ENCODE measurements around the gene INTS3.
"Not testable (repeated sequence)": the region's sequence is repeated elsewhere in the genome, so short reads cannot be mapped to it uniquely, and the experiment has no call there.

The INTS3 gene

DNA sequence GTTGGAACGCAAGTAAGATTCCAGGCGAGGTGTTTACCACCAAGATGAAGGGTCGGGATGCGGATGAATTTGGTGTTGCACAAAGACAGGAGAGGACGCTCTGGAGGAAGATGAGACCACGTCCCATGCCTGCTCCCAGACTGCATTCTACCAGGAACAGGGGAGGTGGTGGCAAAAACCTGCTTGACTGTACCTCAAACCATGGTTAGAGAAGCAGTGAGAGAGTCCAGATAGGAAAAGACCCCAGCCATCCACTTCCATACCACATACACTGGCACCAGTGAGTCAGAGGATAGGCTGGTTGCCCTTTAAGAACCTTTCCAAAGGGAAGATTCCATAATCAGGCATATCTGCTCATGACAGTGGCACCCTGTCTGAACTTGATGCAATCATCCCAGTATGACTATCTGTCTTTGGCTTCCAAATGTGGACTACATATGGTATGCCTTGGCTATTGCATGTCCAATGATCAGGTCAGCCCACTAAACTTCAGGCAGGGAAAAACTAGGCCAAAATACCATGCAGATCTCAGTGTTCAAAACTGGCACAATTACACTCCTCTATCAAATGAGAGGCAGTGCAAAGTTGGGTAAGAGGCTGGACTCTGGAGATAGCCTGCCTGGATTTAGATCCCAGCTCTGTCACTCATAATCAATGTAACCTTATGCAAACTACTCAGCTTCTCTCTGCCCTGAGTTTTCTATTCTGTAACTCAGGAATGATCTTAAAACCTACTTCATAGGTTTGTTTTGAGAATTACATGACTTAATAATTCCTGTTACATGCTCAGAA is 28.7 kb upstream of the INTS3 start:
- DNase-seq (ENCODE audit: low read depth) = no peak

GRCh38 chr1:153699768-153700167 is 28.1 kb upstream of the INTS3 start:
- DNase-seq (ENCODE audit: low read depth) = no peak

DNA sequence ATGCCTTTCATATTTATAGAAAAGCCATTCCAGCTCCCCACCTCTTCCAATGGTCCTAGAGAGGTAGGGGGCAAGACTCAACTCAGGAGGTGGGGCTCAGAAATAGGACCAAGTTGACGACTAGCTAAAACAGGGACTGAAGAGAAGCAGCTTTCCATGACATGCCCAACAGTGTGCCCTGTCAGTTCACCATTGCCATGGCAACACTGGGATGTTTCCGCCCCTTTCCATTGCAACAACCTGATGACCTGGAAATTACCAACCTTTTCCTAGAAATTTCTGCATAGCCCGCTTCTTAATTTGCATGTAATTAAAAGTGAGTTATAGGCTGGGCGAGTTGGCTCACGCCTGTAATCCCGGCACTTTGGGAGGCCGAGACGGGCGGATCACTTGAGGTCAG is 22.4 kb upstream of the INTS3 start:
- DNase-seq (ENCODE audit: low read depth) = no peak

GRCh38 chr1:153711026-153711425 is 16.8 kb upstream of the INTS3 start:
- DNase-seq (ENCODE audit: low read depth) = no peak

- DNase-seq (ENCODE audit: low read depth) = not testable (repeated sequence)
These were observed 11.6 kb upstream of the INTS3 start for GRCh38 chr1:153716211-153716610.

GRCh38 chr1:153717330-153717729 is 10.5 kb upstream of the INTS3 start:
- DNase-seq (ENCODE audit: low read depth) = no peak

GRCh38 chr1:153723687-153724086 is 4.2 kb upstream of the INTS3 start:
- no peak for DNase-seq (ENCODE audit: low read depth)

DNA sequence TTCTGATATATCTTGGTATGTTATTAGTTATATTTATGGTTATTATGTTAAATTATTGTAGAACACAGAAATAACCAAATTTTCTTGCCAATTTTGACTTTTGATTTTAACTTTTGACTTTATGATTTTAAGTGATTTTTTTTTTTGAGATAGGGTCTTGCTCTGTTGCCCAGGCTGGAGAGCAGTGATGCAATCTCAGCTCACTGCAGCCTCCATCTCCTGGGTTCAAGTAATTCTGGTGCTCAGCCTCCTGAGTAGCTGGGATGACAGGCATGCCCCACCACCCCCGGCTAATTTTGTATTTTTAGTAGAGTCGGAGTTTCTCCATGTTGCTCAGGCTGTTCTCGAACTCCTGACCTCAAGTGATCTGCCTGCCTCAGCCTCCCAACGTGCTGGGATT is 3.2 kb upstream of the INTS3 start:
- not testable (repeated sequence) for DNase-seq (ENCODE audit: low read depth)

DNA sequence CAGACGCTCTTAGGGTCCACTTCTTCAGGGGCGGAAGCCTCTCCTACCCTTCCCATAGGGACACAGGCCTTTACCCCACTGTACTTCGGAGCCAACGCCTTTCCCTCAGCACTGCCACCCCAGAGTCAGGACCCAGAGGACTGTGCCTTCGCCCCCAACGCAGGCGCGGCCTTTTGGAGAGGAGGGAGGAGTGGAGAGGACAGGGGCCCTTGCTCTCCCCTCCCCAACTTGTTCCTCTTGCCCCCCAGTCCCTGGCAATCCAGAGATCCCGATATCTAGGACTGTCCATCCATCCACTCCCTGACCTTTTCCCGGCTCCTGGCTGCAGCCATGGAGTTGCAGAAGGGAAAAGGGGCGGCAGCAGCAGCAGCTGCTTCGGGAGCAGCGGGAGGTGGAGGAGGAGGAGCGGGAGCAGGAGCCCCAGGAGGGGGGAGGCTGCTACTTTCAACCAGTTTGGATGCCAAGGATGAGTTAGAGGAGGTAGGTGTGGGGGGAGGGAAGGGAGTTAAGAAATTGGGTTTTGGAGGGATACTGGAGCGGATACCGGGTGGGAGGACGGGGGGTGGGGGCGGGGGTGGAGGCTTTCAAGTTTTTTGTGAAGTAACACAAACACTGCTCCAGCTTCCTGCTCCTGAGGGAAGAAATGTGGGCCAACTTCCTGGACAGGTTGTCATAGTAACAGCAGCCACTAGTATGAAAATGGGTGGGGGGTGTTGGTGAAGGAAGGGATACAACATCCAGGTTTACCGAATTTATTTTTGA is 636 bp downstream of the INTS3 start:
- peak; percentile 7 for DNase-seq (ENCODE audit: low read depth)

- no peak for DNase-seq (ENCODE audit: low read depth)
These were observed 2.7 kb downstream of the INTS3 start for GRCh38 chr1:153730468-153730988.

- DNase-seq (ENCODE audit: low read depth) = no peak
These were observed 6.1 kb downstream of the INTS3 start for GRCh38 chr1:153733970-153734369.

- DNase-seq (ENCODE audit: low read depth) = no peak
These were observed 6.7 kb downstream of the INTS3 start for GRCh38 chr1:153734396-153735089.

DNA sequence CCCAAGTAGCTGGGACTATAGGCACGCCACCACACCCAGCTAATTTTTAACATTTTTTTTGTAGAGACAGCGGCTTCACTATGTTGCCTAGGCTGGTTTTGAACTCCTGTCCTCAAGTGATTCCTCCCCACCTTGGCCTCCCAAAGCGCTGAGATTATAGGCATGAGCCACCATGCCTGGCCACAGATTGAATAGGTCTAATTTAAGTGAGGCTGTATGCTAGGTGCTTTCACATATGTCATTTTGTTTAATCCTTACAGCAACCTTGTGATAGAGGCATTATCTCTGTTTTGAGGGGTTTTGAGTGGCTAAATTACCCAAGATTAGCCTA is 7.2 kb downstream of the INTS3 start:
- no peak for DNase-seq (ENCODE audit: low read depth)

GRCh38 chr1:153741986-153742385 is 14.1 kb downstream of the INTS3 start:
- no peak for DNase-seq (ENCODE audit: low read depth)

DNA sequence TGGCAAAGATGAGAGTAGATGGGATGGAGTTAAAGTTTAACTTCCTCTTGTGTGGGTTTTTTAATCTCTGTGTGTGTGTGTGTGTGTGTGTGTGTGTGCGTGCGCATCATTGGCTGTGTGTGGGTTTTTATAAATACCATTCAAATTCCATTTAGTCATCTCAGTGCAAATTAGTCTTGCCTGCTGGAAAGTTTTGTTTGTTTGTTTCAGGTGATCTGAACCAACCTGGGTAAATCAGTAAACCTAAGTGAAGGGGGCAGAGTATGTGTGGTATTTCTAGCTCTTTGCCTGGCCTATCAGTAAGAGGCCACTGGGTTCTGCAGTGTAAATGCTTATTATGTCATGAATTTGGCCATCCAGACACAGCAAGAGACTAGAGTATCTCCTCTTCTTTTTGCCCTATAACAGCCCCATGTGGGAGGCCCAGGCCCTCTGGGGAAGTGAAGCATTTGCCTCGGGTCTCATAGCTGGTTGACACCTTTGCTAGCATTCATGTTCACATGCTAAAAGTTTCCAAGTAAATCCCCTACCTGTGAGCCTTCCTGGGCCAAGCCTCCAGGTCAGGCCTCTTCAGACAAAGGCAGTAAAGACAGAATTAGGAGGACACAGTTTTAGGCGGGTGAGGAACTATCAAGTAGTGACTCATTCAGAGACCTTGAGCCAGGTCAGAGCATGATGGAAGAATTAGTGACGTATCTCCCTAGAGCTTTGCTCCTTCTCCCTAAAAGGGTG is 14.7 kb downstream of the INTS3 start:
- no peak for DNase-seq (ENCODE audit: low read depth)

DNA sequence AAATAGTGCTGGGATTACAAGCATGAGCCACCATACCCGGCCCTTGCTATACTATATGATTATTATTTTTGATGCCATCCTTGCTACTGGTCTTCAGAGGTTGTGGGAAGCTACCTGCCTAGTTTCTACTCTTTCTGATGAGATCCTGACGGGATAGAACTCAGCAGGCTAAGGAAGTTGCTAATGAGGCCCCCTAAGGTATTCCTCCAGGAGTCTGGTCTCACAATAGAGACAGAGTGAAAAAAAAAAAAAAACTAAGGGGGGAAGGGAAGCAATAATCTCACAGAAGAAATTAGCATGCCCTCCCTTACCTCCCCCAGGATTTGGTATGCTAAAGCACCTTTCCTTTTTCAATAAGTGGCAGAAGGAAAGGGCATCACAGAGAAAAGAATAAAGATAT is 17.6 kb downstream of the INTS3 start:
- DNase-seq (ENCODE audit: low read depth) = no peak

DNA sequence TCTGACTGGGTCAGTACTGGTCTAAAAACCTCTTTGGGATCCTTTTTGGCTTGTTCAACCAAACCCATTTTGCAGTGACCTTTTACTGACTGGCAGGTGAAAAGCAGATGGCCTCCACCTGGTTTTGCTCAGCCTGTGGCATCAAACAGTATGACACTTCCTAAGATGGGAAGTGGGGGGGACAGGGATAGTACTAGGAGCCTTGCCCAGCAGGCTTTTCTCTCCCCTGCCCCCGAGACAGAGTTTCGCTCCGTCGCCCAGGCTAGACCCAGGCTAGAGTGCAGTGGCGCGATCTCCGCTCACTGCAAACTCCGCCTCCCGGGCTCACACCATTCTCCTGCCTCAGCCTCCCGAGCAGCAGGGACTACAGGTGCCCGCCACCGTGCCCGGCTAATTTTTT is 18.3 kb downstream of the INTS3 start:
- no peak for DNase-seq (ENCODE audit: low read depth)

- no peak for DNase-seq (ENCODE audit: low read depth)
These were observed 21.1 kb downstream of the INTS3 start for GRCh38 chr1:153748903-153749302.

- peak; percentile 59 for DNase-seq (ENCODE audit: low read depth)
These were observed 21.7 kb downstream of the INTS3 start for GRCh38 chr1:153749408-153750005.

- no peak for DNase-seq (ENCODE audit: low read depth)
These were observed 22.5 kb downstream of the INTS3 start for GRCh38 chr1:153750026-153750995.

All from activated T-helper 9 cell treated with anti-CD3 and anti-CD28 coated beads, Interleukin-2, amount 50 U/mL, for 16 hours (primary cell).